Loucy (cell line): ENCODE results near the gene INSC.
A peak's percentile ranks its signal among the peaks of the same experiment; 100 is the strongest.

ENCODE experiments used
- H2AFZ ChIP-seq: fragments of 200-600 bp; sonication (generic); 2 replicates; pipeline ENCODE4 v1.6.0; 2016; ENCODE audit warnings: antibody characterized with exemption, mild to moderate bottlenecking, low read length, moderate library complexity
- H3F3A ChIP-seq: fragments of 200-600 bp; 2 replicates; pipeline ENCODE4 v1.6.0; 2016; ENCODE audit warnings: antibody characterized with exemption, low read depth, mild to moderate bottlenecking
- H3K27me3 ChIP-seq: fragments of 200-600 bp; sonication (generic); 2 replicates; pipeline ENCODE4 v1.6.1; 2014; ENCODE audit warnings: low read length, mild to moderate bottlenecking; ENCODE audit not compliant: insufficient read depth, poor library complexity, severe bottlenecking
- H3K36me3 ChIP-seq: fragments of 200-600 bp; sonication (generic); 2 replicates; pipeline ENCODE4 v1.6.1; 2016; ENCODE audit warnings: low read length; ENCODE audit not compliant: insufficient read depth
- H3K4me1 ChIP-seq: fragments of 200-600 bp; sonication (generic); 2 replicates; pipeline ENCODE4 v1.5.1; 2014; ENCODE audit warnings: low read length, mild to moderate bottlenecking; ENCODE audit not compliant: insufficient read depth, poor library complexity, severe bottlenecking
- H3K4me2 ChIP-seq: fragments of 200-600 bp; sonication (generic); 2 replicates; pipeline ENCODE4 v1.6.0; 2014; ENCODE audit warnings: antibody characterized with exemption, low read length, low read depth, mild to moderate bottlenecking; ENCODE audit not compliant: poor library complexity, severe bottlenecking
- H3K4me3 ChIP-seq: fragments of 200-600 bp; sonication (generic); 2 replicates; pipeline ENCODE4 v1.5.1; 2014; ENCODE audit warnings: low read length, mild to moderate bottlenecking, mixed read lengths; ENCODE audit not compliant: poor library complexity, severe bottlenecking
- H3K79me2 ChIP-seq: fragments of 200-600 bp; sonication (generic); 2 replicates; pipeline ENCODE4 v1.6.1; 2014; ENCODE audit warnings: low read length; ENCODE audit not compliant: insufficient read depth
- H3K9ac ChIP-seq: fragments of 200-600 bp; sonication (generic); 2 replicates; pipeline ENCODE4 v1.6.0; 2014; ENCODE audit warnings: mild to moderate bottlenecking, low read depth, low read length, moderate library complexity; ENCODE audit not compliant: poor library complexity, severe bottlenecking
- H3K9me2 ChIP-seq: fragments of 200-600 bp; sonication (generic); replicated peaks from 2 replicates; pipeline ENCODE4 v1.6.1; 2016; ENCODE audit warnings: low read depth, low read length, mixed read lengths
- H3K9me3 ChIP-seq: fragments of 200-600 bp; sonication (generic); 2 replicates; pipeline ENCODE4 v1.6.1; 2014; ENCODE audit warnings: mild to moderate bottlenecking, antibody characterized with exemption, low read length, low read depth; ENCODE audit not compliant: insufficient read depth
- H4K20me1 ChIP-seq: fragments of 200-600 bp; sonication (generic); 2 replicates; pipeline ENCODE4 v1.6.0; 2014; ENCODE audit warnings: antibody characterized with exemption, low read length, mild to moderate bottlenecking; ENCODE audit not compliant: insufficient read depth, poor library complexity, severe bottlenecking
- CTCF ChIP-seq: fragments of 200-600 bp; sonication (generic); conservative IDR thresholded peaks from 2 replicates; pipeline ENCODE4 v1.5.1; 2014; ENCODE audit warnings: mild to moderate bottlenecking, antibody characterized with exemption, low read length
- EZH2phosphoT487 ChIP-seq: fragments of 200-600 bp; IDR thresholded peaks from 2 replicates; pipeline ENCODE4 v1.6.1; 2018; ENCODE audit warnings: antibody characterized with exemption, mild to moderate bottlenecking, moderate library complexity, borderline replicate concordance

Gene INSC

GRCh38 chr11:15099267-15099666, 15.5 kb upstream of the INSC start:
- Histone ChIP-seq H3F3A (no peaks in the 10 kb centered on the region), H3K4me2 (no peak overlapping the region), H3K27me3 (no peaks in the 10 kb centered on the region), H4K20me1 (no peaks in the 10 kb centered on the region), H3K79me2 (no peaks in the 10 kb centered on the region), H3K9me3 (no peaks in the 10 kb centered on the region), H3K4me3 (no peak overlapping the region), H3K9ac (no peak overlapping the region), H3K4me1 (no peaks in the 10 kb centered on the region), H3K9me2 (no peaks in the 10 kb centered on the region), H2AFZ (no peak overlapping the region), H3K36me3 (no peaks in the 10 kb centered on the region)
- TF ChIP-seq EZH2phosphoT487 (no peak), CTCF (no peak)

GRCh38 chr11:15101072-15101709, 13.5 kb upstream of the INSC start:
- peak overlapping the region; percentile 76 for H2AFZ ChIP-seq
- H3K27me3 ChIP-seq, result no peaks in the 10 kb centered on the region
- no peaks in the 10 kb centered on the region for H3F3A ChIP-seq
- no peaks in the 10 kb centered on the region for H4K20me1 ChIP-seq
- H3K4me2 ChIP-seq, result no peak overlapping the region
- H3K4me1 ChIP-seq, result peaks cover 8% of the 10 kb centered on the region
- H3K9me3 ChIP-seq, result no peaks in the 10 kb centered on the region
- H3K9me2 ChIP-seq, result no peaks in the 10 kb centered on the region
- H3K79me2 ChIP-seq, result no peaks in the 10 kb centered on the region
- H3K36me3 ChIP-seq, result no peaks in the 10 kb centered on the region
- H3K9ac ChIP-seq, result no peak overlapping the region
- no peak overlapping the region for H3K4me3 ChIP-seq
- TF ChIP-seq EZH2phosphoT487, result no peak
- TF ChIP-seq CTCF, result peak; percentile 97

- no peak overlapping the region for H3K4me3 ChIP-seq
- H3K4me1 ChIP-seq, result peaks cover 35% of the 10 kb centered on the region
- H3K27me3 ChIP-seq, result no peaks in the 10 kb centered on the region
- H3K4me2 ChIP-seq, result no peak overlapping the region
- H4K20me1 ChIP-seq, result no peaks in the 10 kb centered on the region
- no peak overlapping the region for H2AFZ ChIP-seq
- H3F3A ChIP-seq, result no peaks in the 10 kb centered on the region
- no peak overlapping the region for H3K9ac ChIP-seq
- H3K79me2 ChIP-seq, result no peaks in the 10 kb centered on the region
- no peaks in the 10 kb centered on the region for H3K9me3 ChIP-seq
- no peaks in the 10 kb centered on the region for H3K36me3 ChIP-seq
- TF ChIP-seq EZH2phosphoT487 (no peak), CTCF (no peak)
- no peaks in the 10 kb centered on the region for H3K9me2 ChIP-seq
Observed at GRCh38 chr11:15104166-15104565, 10.6 kb upstream of the INSC start.
